GM19099 (cell line): ENCODE results near the gene PMP22.

Experiments
- POLR2A ChIP-seq: IDR thresholded peaks from 3 replicates; pipeline ENCODE4 v1.6.1; 2011; ENCODE audit warnings: low read depth; ENCODE audit not compliant: insufficient read length; ENCODE audit errors: extremely low read depth

PMP22 gene

GRCh38 chr17:15262291-15263205 is 2.6 kb downstream of the PMP22 start:
- TF ChIP-seq POLR2A = no peak

- TF ChIP-seq POLR2A = no peak
These were observed 3.3 kb downstream of the PMP22 start for GRCh38 chr17:15261802-15262290.

GRCh38 chr17:15261258-15261801 is 3.8 kb downstream of the PMP22 start:
- TF ChIP-seq POLR2A = no peak

DNA sequence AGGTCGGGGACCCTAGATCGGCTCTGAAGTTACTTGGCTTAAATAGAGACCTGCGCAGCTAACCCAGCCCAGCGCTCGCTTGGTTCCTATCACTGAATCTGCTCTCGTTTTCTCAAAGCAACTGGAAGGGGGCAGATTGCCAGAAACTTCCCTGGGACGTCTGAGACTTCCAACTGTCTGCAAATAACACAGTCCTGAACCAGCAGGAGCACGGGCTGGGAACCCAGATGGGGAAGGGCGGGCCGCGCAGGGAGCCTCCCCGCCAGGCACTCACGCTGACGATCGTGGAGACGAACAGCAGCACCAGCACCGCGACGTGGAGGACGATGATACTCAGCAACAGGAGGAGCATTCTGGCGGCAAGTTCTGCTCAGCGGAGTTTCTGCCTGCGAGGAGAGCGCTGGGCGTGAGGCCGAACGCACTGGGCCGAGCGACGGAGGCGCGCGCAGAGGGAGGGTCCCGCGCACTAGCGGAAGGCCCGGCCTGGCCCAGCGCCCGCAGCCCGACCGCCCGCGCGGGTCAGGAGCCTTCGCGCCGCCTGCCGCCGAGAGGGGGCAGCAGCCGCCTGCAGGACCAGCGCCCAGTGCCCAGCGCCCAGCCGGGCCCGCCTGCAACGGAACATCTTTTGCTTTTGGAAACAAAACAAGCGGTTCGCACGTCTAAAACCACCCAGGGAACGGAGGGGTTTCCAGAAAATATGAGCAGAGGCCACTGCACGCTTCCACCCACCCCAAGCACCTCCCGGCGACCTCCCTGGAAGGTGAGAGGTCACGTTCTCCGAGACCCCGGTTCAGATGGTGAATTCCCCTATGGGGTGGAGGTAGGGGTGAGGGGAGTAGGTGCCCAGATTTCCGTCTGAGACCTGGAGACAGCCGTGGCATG is 4.5 kb downstream of the PMP22 start:
- TF ChIP-seq POLR2A = no peak

- no peak for TF ChIP-seq POLR2A
These were observed 7.2 kb downstream of the PMP22 start for GRCh38 chr17:15257796-15258512.

- no peak for TF ChIP-seq POLR2A
These were observed 7.8 kb downstream of the PMP22 start for GRCh38 chr17:15257258-15257788.

GRCh38 chr17:15256689-15257088 is 8.4 kb downstream of the PMP22 start:
- no peak for TF ChIP-seq POLR2A

DNA sequence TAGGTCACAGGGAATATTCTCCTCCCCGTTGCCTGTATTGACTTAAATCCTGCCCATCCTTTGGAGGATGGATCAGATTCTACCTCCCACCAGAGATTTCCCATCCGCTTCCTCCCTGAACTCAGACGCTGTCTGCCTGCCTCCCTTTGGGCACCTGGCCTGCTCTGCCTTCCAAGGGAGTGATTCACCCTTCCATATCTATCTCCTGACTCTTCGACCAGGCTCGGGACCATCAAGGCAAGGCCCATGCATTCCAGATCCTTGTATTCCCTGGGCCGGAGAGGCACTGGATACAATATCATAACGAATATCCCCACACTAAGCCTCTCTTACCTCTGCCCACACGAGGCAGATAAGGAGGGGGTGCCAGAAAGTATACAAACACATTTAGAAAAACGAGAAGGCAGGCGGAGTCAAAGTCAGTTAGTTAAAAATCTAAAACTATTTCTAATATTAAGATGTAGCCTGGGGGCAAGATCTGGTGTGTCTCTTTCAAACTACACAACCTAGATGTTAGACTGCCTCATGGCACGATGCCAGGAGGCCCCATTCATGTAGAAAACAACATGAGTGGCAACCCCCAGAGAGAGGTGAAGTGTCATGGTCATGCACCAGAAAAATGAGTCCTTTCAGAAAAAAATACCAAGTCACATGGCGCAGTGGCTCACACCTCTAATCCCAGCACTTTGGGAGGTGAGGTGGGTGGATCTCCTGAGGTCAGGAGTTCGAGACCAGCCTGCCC is 9.2 kb downstream of the PMP22 start:
- TF ChIP-seq POLR2A = no peak

GRCh38 chr17:15250135-15250860 is 14.8 kb downstream of the PMP22 start:
- no peak for TF ChIP-seq POLR2A

DNA sequence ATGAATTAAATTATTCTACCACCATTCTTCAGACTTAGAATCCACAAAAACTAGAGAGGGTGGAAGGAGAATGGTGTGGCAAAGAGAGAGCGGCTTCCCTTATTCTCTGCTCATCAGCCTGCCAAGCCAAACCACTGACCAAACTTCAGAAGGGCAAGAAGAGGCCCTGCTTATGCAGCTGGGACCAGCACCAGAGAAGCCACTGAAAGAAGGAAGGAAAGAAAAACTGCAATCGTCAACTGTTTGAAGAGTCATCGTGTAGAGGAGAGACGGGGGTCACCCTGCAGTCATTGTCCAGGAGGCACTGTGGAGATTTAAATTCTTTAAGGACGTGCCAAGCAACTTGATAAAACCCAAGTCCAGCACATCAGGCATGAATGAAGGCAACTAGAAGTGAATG is 15.6 kb downstream of the PMP22 start:
- TF ChIP-seq POLR2A = no peak

DNA sequence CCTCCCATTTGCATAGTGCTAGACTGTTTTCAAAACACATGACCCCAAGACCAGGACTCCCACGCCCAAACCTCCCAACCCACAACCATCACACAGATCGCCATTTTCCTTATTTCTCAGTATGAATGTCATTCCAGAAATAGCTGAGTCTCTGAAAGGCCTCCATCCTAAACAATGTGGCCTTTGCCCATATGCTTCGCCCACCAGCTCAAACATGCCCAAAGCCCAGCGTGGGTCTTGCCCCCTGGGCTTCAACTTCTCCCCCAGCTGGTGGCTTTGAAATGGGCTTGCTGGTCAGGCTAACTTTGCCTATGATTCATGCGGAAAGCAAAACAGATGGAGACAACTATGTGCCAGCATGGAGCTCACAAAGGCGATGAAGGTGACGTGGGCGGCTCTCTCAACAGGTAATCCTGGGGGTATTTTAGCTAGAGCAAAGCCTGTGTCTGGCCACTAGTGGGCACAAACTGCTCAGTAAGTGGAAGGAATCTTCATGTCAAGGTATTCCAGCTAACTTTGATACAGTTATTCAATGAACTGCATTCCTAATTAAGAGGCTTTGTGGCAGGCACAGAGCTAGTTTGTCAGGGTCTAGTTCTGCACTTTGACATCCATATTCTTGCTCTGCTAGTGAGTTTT is 17.1 kb downstream of the PMP22 start:
- no peak for TF ChIP-seq POLR2A

DNA sequence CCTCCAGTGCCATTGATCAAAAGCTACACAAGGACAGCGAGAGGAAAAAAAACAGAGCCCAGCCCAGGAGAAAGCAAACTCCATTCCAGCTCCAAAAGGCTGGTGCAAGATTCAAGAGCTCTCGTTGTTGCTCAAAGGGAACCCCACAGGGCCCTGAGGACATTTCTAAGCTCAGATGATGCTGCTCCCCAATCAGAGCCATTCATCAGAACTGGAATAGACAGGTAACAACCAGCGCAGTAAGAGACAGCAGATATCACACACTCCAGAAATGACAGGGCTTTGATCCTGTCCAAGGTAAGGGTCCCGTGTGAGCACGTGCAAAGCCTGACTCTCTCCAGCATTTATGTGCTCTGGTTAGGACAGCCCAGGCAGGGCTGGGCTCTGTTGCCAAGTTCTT is 20.1 kb downstream of the PMP22 start:
- no peak for TF ChIP-seq POLR2A

- no peak for TF ChIP-seq POLR2A
These were observed 24.5 kb downstream of the PMP22 start for GRCh38 chr17:15240644-15241043.

DNA sequence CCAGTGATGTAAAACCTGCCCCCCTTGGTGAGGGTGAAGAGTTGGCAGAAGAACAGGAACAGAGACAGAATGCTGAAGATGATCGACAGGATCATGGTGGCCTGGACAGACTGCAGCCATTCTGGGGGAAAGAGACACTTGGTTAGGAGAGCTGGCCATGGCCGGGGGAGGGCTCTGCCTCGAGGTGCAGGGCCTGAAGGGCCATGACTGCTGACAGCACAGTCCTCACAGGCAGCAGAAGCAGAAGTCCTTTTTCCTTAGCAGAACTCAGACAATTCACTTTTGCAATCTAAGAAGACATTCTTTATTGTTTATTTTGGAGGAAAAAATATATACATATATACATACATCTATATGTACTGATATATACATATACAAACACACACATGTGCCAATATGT is 25.6 kb downstream of the PMP22 start:
- no peak for TF ChIP-seq POLR2A
